Stimulated activated CD4-positive, alpha-beta T cell treated with anti-CD3 and anti-CD28 coated beads, Interleukin-1b, Interleukin-23, amount 100 ng/mL, for 24 hours (primary cell): ENCODE results near the gene IFIH1.
A peak's percentile ranks its signal among the peaks of the same experiment; 100 is the strongest.

Experiments
- DNase-seq, 4 experiments: peaks; one replicate each; pipeline ENCODE4 v3.0.0-alpha.2; 2020; ENCODE audit warnings: low read depth in 4 of 4, low spot score in 1 of 4

Gene IFIH1

DNA sequence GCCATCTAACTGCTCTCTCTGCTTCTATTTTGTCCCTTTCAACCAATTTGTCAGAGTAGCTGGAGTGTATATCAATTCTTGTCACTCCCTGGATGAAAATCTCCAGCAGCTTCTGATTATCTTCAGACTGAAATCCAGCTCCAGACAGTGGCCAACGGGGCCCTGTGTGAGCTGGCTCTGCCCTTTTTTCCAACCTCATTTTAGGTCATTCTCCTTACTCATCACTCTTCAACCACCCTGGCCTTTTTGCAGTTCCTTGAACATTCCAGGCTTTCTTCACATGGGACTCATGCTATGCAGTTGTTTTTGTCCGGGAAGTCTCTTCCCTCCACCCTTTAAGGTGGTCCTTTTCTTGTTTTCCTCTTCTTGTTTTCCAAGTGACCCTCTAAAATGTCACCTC is 59.8 kb downstream of the IFIH1 start:
- DNase-seq, result no peak

DNA sequence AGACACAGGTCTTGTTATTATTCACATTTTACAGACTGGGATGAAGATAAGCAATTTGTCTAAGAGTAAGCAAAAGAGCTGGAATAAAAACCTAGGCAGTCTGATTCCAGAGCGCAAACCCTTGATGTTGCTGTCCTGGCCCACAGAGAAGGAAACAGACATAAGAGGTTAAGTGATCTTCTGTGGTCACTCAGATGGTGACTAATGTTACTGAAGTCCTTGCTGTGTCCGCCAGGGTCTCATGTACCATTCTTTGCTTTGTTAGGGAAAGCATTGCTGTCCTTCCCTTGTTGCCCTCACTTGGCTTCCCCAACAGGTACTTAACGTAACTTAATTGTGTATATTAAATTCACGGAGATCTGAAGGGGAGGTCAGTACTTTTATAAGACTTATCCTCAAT is 60.3 kb downstream of the IFIH1 start:
- no peak for DNase-seq

GRCh38 chr2:162257425-162257824 is 61.1 kb downstream of the IFIH1 start:
- no peak for DNase-seq

DNA sequence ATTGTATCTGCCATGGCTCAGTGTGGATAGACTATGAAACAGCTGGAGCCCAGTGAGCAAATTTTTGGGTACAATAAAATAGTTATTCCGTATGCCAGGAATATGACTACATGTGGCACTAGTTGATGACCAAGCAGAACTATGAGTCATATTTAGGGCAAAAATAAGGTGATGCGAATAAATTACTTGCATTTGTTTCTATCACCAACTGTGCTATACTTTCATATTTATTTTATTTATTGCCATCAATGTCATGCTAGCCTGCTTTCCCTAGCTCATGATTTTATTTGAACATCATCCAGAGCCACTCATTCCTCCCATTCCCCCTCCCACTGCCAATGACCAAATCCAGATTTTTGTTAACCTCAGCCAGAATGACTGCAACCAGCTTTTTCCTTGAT is 61.9 kb downstream of the IFIH1 start:
- DNase-seq, result no peak

GRCh38 chr2:162254236-162254871 is 64.1 kb downstream of the IFIH1 start:
- DNase-seq, result no peak

- DNase-seq, result no peak
Measured at GRCh38 chr2:162253435-162253834, 65.0 kb downstream of the IFIH1 start.

- DNase-seq, result no peak
Measured at GRCh38 chr2:162252153-162252552, 66.3 kb downstream of the IFIH1 start.

DNA sequence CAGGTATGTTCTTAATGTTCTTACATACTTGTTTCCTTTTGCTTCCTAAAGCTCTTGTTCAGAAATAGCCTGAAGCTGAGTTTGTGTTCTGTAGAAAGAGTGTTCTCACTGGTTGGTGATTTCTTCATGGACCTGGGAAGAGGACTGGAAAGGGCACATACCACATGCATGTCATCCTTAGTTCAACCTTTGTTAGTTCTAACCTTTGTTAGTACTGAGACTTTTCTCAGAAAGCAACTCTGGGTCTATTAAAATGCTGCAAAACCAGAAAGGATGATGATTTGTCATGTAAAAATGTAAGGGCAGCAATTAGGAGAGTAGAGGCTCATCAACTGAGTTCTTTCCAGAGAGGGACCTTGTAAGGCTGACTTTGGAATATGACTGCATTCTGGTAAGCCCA is 72.7 kb downstream of the IFIH1 start:
- DNase-seq, result no peak

DNA sequence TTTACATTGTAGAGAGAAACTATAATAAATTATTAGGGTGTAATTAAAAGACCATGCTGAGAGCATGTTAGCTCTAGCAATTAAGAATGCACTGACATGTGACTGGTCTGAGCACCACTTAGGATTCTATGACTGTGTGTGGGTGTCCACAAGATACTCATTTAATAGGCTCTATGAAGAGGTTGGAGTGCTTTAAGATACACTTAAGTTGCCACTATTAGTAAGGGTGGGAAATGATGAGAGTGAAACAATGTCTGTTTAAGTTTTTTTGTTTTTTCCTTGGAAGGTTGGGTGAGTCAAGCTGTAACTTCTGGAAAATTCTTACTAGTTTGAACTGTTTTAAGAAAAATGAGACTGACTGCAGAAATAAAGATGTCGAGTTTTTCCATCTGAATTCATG is 73.4 kb downstream of the IFIH1 start:
- DNase-seq, result no peak

- no peak for DNase-seq
Measured at GRCh38 chr2:162244541-162245031, 73.9 kb downstream of the IFIH1 start.

DNA sequence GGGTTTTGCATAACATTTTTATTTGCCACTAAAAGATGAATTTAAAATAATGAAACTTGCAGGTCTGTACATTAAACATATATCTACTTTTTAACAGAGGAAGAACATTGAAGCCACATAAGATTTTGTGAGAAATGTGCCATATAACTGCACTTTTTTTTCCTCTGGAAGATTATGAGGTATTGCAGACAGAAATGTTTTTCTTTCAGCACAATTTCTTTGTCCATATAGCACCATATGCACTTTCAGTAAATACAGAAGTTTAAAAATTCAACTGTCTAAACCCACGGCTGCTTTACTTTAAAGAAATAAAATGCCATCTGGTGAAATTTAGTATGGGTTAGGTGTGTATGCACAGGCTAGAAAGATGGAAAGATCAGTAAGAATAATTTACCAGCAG is 74.8 kb downstream of the IFIH1 start:
- no peak for DNase-seq

GRCh38 chr2:162243294-162243693 is 75.2 kb downstream of the IFIH1 start, which contains the start of gene FAP:
FAP (minus strand) TSS chr2:162243445; CDS start chr2:162243327, 118 bp downstream.
- DNase-seq, result no peak

- DNase-seq, result no peak
Measured at GRCh38 chr2:162242586-162243280, 75.8 kb downstream of the IFIH1 start.

DNA sequence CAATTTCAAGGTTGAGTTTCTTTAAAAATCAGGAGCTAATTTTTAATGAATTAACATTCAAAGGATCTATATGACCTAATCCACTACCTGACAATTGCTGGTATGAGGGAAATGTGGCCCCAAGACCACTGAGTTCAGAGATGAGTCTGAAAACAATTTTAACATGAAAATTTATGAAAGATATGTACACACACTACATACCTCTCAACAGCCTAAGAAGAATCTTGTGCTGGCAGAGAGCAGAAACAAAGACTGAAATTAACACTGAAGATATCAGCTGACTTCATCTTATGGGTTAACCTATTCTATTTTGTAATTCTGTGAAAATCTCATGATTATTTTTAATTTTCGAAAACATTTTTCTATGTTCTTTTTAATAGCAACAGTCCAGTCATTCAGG is 76.9 kb downstream of the IFIH1 start:
- DNase-seq, result no peak

DNA sequence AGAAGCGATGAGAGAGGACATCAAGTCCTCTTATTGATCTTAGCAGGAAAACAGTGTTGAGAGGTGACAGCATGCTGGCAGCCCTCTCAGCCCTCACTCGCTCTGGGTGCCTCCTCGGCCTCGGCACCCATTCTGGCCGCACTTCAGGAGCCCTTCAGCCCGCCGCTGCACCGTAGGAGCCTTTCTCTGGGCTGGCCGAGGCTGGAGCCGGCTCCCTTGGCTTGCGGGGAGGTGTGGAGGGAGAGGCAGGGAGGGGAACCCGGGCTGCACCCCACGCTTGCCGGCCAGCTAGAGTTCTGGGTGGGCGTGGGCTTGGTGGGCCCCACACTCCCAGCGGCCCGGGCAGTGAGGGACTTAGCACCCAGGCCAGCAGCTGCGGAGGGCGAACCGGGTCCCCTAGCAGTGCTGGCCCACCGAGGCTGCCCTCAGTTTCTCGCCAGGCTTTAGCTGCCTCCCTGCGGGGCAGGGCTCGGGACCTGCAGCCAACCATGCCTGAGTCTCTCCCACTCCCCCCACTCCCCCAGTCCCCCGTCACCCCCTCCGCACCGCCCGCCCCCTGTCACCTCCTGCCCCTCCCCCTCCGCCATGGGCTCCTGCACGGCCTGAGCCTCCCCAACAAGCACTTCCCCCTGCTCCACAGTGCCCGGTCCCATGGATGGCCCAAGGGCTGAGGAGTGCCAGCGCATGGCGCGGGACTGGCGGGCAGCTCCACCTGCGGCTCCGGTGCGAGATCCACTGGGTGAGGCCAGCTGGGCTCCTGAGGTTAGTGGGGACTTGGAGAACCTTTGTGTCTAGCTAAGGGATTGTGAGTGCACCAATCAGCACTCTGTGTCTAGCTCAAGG is 83.6 kb downstream of the IFIH1 start:
- no peak for DNase-seq

DNA sequence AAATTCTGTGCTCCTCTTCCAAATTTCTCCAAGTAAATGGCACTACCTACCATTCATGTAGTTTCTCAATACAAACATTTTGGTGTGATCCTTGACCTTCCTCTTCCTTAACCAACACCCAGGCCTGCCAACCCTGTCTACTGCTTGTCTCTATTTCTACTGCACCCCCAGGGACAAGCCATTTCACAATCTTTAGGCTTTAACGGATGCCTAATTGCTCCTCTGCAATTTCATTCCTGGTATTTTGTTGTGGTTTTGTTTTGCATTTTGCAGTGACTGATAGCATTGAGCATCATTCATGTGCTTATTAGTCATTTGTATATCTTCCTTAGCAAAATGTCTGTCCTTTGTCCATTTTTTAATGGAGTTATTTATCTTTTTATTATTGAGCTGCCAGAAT is 85.3 kb downstream of the IFIH1 start:
- no peak for DNase-seq

DNA sequence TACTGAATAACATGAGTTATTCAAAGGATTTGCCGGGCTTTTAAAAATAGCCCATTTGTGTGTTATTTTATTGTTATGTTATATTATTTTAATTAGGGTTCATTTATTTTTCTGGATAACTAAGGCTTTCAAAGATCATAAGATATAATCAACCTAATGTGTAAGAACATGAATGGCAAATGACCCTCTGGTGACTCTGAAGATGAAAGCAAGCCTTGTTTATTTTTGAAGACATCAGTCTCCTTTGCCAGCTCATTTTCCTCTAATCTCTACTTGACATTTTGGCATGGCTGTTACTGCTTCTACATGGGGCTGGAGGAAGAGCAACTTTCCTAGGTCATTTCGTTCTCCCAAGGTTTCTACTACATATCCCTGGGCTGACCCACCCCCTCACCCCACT is 85.8 kb downstream of the IFIH1 start:
- DNase-seq, result no peak

GRCh38 chr2:162232027-162232426 is 86.5 kb downstream of the IFIH1 start:
- DNase-seq, result no peak

- DNase-seq, result no peak
Measured at GRCh38 chr2:162230761-162231160, 87.7 kb downstream of the IFIH1 start.

DNA sequence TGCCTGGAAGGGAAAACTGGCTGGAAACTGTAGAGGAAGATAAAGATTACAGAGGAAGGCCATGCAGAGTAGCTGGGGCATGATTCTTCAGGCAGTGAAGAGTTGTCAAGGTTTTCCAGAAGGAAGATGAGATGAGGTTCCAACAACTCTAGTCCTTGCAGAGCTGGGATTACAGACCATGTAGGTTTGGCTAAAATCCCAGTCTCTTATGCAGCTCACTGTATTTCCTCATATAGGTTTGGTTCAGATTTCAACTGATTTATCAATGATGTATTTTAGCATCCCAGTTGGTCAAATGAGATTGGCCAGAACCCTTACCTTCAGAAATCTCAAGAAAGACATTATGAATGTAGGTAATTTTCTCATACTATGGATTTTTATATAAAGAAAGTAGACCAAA is 91.6 kb downstream of the IFIH1 start:
- no peak for DNase-seq

DNA sequence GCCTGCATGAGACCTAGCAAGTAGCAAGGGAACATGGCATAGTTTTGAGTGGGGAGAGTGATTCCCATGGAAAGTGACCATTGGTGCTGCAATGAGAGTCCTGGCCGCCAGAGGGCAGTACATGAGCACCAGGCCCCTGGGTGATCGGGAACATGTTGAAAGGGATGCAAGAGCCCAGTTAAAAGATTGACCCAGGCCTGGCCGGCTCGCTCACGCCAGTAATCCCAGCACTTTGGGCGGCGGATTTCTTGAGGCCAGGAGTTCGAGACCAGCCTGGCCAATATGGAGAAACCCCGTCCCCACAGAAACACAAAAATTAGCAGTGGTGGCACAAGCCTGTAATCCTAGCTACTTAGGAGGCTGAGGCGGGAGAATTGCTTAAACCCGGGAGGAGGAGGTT is 97.4 kb downstream of the IFIH1 start:
- peak; percentile 26 to 39 (median 34) for DNase-seq

- DNase-seq, result no peak
Measured at GRCh38 chr2:162220368-162220767, 98.1 kb downstream of the IFIH1 start.
